Astrocyte (in vitro differentiated cells and primary cell): ENCODE measurements around the gene SPATA31E1.

ENCODE experiments used
- CTCF ChIP-seq: IDR thresholded peaks from 2 replicates; pipeline ENCODE4 v1.5.1; 2011; ENCODE audit warnings: low read depth, mild to moderate bottlenecking, inconsistent platforms, low read length, moderate library complexity; ENCODE audit not compliant: insufficient read depth
- EZH2 ChIP-seq: IDR thresholded peaks from 2 replicates; pipeline ENCODE4 v1.6.1; 2012; ENCODE audit warnings: mild to moderate bottlenecking, low read length, inconsistent platforms; ENCODE audit not compliant: insufficient read depth

GRCh38 chr9:87875060-87875459 is 7.6 kb upstream of the SPATA31E1 start:
- no peak for TF ChIP-seq CTCF
- no peak for TF ChIP-seq EZH2
